UCSD-AML1 (cell line): ENCODE results near the gene CEP20.

Experiments
- DNase-seq: peaks from one replicate; lab custom pipeline; 2025; ENCODE audit not compliant: unreplicated experiment; lab: John Stamatoyannopoulos, UW

CEP20 gene

GRCh38 chr16:15834502-15834901, 53.9 kb downstream of the CEP20 start:
- no peak for DNase-seq

- DNase-seq = no peak
Measured at GRCh38 chr16:15833541-15833940, 54.9 kb downstream of the CEP20 start.

GRCh38 chr16:15832241-15832640, 56.2 kb downstream of the CEP20 start:
- no peak for DNase-seq

GRCh38 chr16:15830832-15831451, 57.5 kb downstream of the CEP20 start:
- DNase-seq = no peak

GRCh38 chr16:15829460-15829859, 58.9 kb downstream of the CEP20 start:
- DNase-seq = peak; percentile 52

- no peak for DNase-seq
Measured at GRCh38 chr16:15827709-15828343, 60.6 kb downstream of the CEP20 start.

- no peak for DNase-seq
Measured at GRCh38 chr16:15827299-15827698, 61.1 kb downstream of the CEP20 start.

GRCh38 chr16:15825750-15826305, 62.6 kb downstream of the CEP20 start:
- no peak for DNase-seq

- no peak for DNase-seq
Measured at GRCh38 chr16:15822957-15823356, 65.4 kb downstream of the CEP20 start.

- DNase-seq = no peak
Measured at GRCh38 chr16:15820837-15821236, 67.6 kb downstream of the CEP20 start.

- no peak for DNase-seq
Measured at GRCh38 chr16:15819046-15819445, 69.4 kb downstream of the CEP20 start.

GRCh38 chr16:15817446-15817845, 71.0 kb downstream of the CEP20 start:
- DNase-seq = no peak

- no peak for DNase-seq
Measured at GRCh38 chr16:15816228-15816627, 72.2 kb downstream of the CEP20 start.
